GM23338 (cell line): ENCODE measurements around the gene FKBP7. TPM values are rescaled to one million over a fixed set of nuclear protein-coding genes. Genes with fewer than 3 reads are reported as not detected.

Experiments used
- ATAC-seq: fragments of 200-7000 bp; cut with Tn5 transposase; 3 replicates; pipeline ENCODE4 v1.9.1; 2020
- DNase-seq: peaks from one replicate; pipeline ENCODE4 v3.0.0-alpha.2; 2015; ENCODE audit warnings: low spot score
- H2AFZ ChIP-seq: fragments of 200-600 bp; sonication (generic); 2 replicates; pipeline ENCODE4 v1.8.0; 2016; ENCODE audit warnings: antibody characterized with exemption, mild to moderate bottlenecking, moderate library complexity
- H3F3A ChIP-seq: fragments of 200-600 bp; sonication (generic); replicated peaks from 2 replicates; pipeline ENCODE4 v1.8.0; 2017; ENCODE audit warnings: antibody characterized with exemption, mixed run types, low read depth
- H3K27ac ChIP-seq: fragments of 200-600 bp; sonication (generic); 2 replicates; pipeline ENCODE4 v1.6.1; 2016; ENCODE audit warnings: low read depth
- H3K27me3 ChIP-seq: fragments of 200-600 bp; sonication (generic); 2 replicates; pipeline ENCODE4 v1.8.0; 2016; ENCODE audit warnings: mild to moderate bottlenecking, mixed run types, moderate library complexity; ENCODE audit not compliant: insufficient read depth
- H3K36me3 ChIP-seq: fragments of 200-600 bp; sonication (generic); 2 replicates; pipeline ENCODE4 v1.8.0; 2016; ENCODE audit warnings: mild to moderate bottlenecking; ENCODE audit not compliant: insufficient read depth
- H3K4me1 ChIP-seq: fragments of 200-600 bp; sonication (generic); 2 replicates; pipeline ENCODE4 v1.8.0; 2016; ENCODE audit warnings: mild to moderate bottlenecking, moderate library complexity; ENCODE audit not compliant: insufficient read depth
- H3K4me2 ChIP-seq: fragments of 200-600 bp; sonication (generic); 2 replicates; pipeline ENCODE4 v1.7.1; 2017; ENCODE audit warnings: mixed run types
- H3K4me3 ChIP-seq: fragments of 200-600 bp; sonication (generic); 2 replicates; pipeline ENCODE4 v1.6.1; 2016; ENCODE audit warnings: mixed run types
- H3K79me2 ChIP-seq: fragments of 200-600 bp; sonication (generic); replicated peaks from 2 replicates; pipeline ENCODE4 v1.8.0; 2017; ENCODE audit warnings: mild to moderate bottlenecking; ENCODE audit not compliant: insufficient read depth
- H3K9me2 ChIP-seq: fragments of 200-600 bp; sonication (generic); 2 replicates; pipeline ENCODE4 v1.8.0; 2017; ENCODE audit not compliant: insufficient read depth
- H4K20me1 ChIP-seq: fragments of 200-600 bp; sonication (generic); replicated peaks from 2 replicates; pipeline ENCODE4 v1.8.0; 2017; ENCODE audit warnings: mild to moderate bottlenecking; ENCODE audit not compliant: insufficient read depth
- H3K27ac Mint-ChIP-seq: 2 replicates; pipeline ENCODE4 v1.8.0; 2020; ENCODE audit warnings: inconsistent platforms, mild to moderate bottlenecking, moderate library complexity, mixed read lengths
- H3K27me3 Mint-ChIP-seq: 3 replicates; pipeline ENCODE4 v1.8.0; 2022; ENCODE audit warnings: low read depth, mild to moderate bottlenecking, moderate library complexity, mixed read lengths, inconsistent platforms; ENCODE audit not compliant: insufficient read depth, poor library complexity
- H3K36me3 Mint-ChIP-seq: 3 replicates; pipeline ENCODE4 v1.8.0; 2021; ENCODE audit warnings: low read depth, mild to moderate bottlenecking, inconsistent platforms, moderate library complexity, mixed read lengths
- H3K4me1 Mint-ChIP-seq: 3 replicates; pipeline ENCODE4 v1.8.0; 2020; ENCODE audit warnings: mild to moderate bottlenecking, inconsistent platforms, mixed read lengths
- H3K4me3 Mint-ChIP-seq: 3 replicates; pipeline ENCODE4 v1.8.0; 2021; ENCODE audit warnings: moderate library complexity, mild to moderate bottlenecking, inconsistent platforms, mixed read lengths
- H3K9me3 Mint-ChIP-seq: 3 replicates; pipeline ENCODE4 v1.8.0; 2020; ENCODE audit warnings: moderate library complexity, mild to moderate bottlenecking, inconsistent platforms, mixed read lengths
- CREB1 ChIP-seq: fragments of 250-450 bp; sonication (Bioruptor Pico); IDR thresholded peaks from 2 replicates; pipeline ENCODE4 v1.5.0; 2020; ENCODE audit warnings: low read depth, mild to moderate bottlenecking, moderate library complexity
- JUNB ChIP-seq: IDR thresholded peaks from one replicate; pipeline ENCODE4 v1.6.1; 2016; ENCODE audit warnings: antibody characterized with exemption; ENCODE audit not compliant: unreplicated experiment
- REST ChIP-seq: IDR thresholded peaks from one replicate; pipeline ENCODE4 v1.6.1; 2018; ENCODE audit warnings: antibody characterized with exemption; ENCODE audit not compliant: unreplicated experiment
- ZNF114 ChIP-seq: fragments of 250-450 bp; sonication (Bioruptor Pico); IDR thresholded peaks from 2 replicates; pipeline ENCODE4 v1.5.0; 2020; ENCODE audit warnings: mild to moderate bottlenecking, moderate library complexity
- ZNF331 ChIP-seq: fragments of 250-450 bp; sonication (Bioruptor Pico); IDR thresholded peaks from 2 replicates; pipeline ENCODE4 v1.5.0; 2020; ENCODE audit warnings: low read depth, mild to moderate bottlenecking, moderate library complexity
- ZNF462 ChIP-seq: fragments of 250-450 bp; sonication (Bioruptor Pico); IDR thresholded peaks from 2 replicates; pipeline ENCODE4 v1.5.0; 2020; ENCODE audit warnings: mild to moderate bottlenecking, moderate library complexity
- polyA plus RNA-seq: library from polyadenylated mRNA; unstranded; fragments of >200 nt; fragmentation: Nextera tagmentation; extraction: Ambion mirVana; gene quantifications from 2 replicates; pipeline ENCODE4 v1.2.1, GENCODE V29; 2016
- total RNA-seq: library from RNA; depleted of rRNA; stranded (reverse); fragments of >200 nt; shearing (Covaris generic); gene quantifications from 2 replicates; pipeline ENCODE4 v1.2.3, GENCODE V29; 2014

FKBP7 gene
- total and polyA plus RNA-seq, 2 experiments from 2014 or later: 8.3 to 9.0 TPM

- H3K4me3 Mint-ChIP-seq: peak overlapping the region; percentile 87
- Histone ChIP-seq H3K27ac (no peak overlapping the region), H4K20me1 (peaks cover 7% of the 10 kb centered on the region), H3K4me2 (peak overlapping the region; percentile 92), H3K79me2 (peaks cover 31% of the 10 kb centered on the region), H2AFZ (no peak overlapping the region), H3K9me2 (no peaks in the 10 kb centered on the region), H3K4me1 (peaks cover 9% of the 10 kb centered on the region), H3F3A (0 out of 2 replicates have a peak, but pooled peaks cover 4% of the 10 kb centered on the region), H3K27me3 (no peaks in the 10 kb centered on the region), H3K4me3 (peak overlapping the region; percentile 80), H3K36me3 (peaks cover 29% of the 10 kb centered on the region; the same call in 1 of the 2 replicates)
- H3K36me3 Mint-ChIP-seq: peaks cover 43% of the 10 kb centered on the region
- peaks cover 7% of the 10 kb centered on the region for H3K27me3 Mint-ChIP-seq
- no peaks in the 10 kb centered on the region for H3K9me3 Mint-ChIP-seq
- no peak overlapping the region for H3K27ac Mint-ChIP-seq
- ATAC-seq: no peak
- DNase-seq: no peak
- peaks cover 18% of the 10 kb centered on the region for H3K4me1 Mint-ChIP-seq
- no peak for TF ChIP-seq REST
These were observed 29.3 kb downstream of the FKBP7 start for GRCh38 chr2:178448968-178449661.

- H3K4me3 ChIP-seq: no peak overlapping the region
- no peak overlapping the region for H3K27ac ChIP-seq
- no peaks in the 10 kb centered on the region for H3K4me1 ChIP-seq
- Mint-ChIP-seq H3K27me3 (no peaks in the 10 kb centered on the region), H3K9me3 (no peaks in the 10 kb centered on the region), H3K4me3 (no peak overlapping the region), H3K4me1 (no peaks in the 10 kb centered on the region; the same call in 2 of the 3 replicates), H3K36me3 (peaks cover 72% of the 10 kb centered on the region; the same call in 2 of the 3 replicates), H3K27ac (no peak overlapping the region)
- no peaks in the 10 kb centered on the region for H3K79me2 ChIP-seq
- no peaks in the 10 kb centered on the region; the same call in 1 of the 2 replicates for H4K20me1 ChIP-seq
- no peak overlapping the region for H2AFZ ChIP-seq
- H3K36me3 ChIP-seq: peaks cover 58% of the 10 kb centered on the region
- DNase-seq: no peak
- H3K9me2 ChIP-seq: no peaks in the 10 kb centered on the region
- H3F3A ChIP-seq: no peaks in the 10 kb centered on the region
- ATAC-seq: no peak
- no peak overlapping the region for H3K4me2 ChIP-seq
- H3K27me3 ChIP-seq: no peaks in the 10 kb centered on the region
- TF ChIP-seq JUNB: no peak
- TF ChIP-seq REST: no peak
- no peak for TF ChIP-seq ZNF114 (CRISPR knock-in tag)
- TF ChIP-seq ZNF331 (CRISPR knock-in tag): no peak
- no peak for TF ChIP-seq CREB1 (CRISPR knock-in tag)
- TF ChIP-seq ZNF462 (CRISPR knock-in tag): no peak
These were observed 37.0 kb downstream of the FKBP7 start for GRCh38 chr2:178441426-178441825.
